MCF 10A (cell line): ENCODE measurements around the gene RDH14. TPM values are rescaled to one million over a fixed set of nuclear protein-coding genes. Genes with fewer than 3 reads are reported as not detected.

Source experiments
- BruUV-seq: library from RNA; stranded (reverse); fragments of 400-500 nt; replicated peaks from 2 replicates; lab custom pipeline; 2021; lab: Mats Ljungman, UMichigan
- CTCF ChIA-PET: fragments of 300-600 bp; sonication (Branson Sonifier 250); formaldehyde crosslinking; extraction: SDS; loops from one replicate; lab custom pipeline; 2021; ENCODE audit warnings: antibody characterized with exemption, inconsistent platforms; lab: Yijun Ruan, JAX
- POLR2A ChIA-PET: fragments of 300-600, 350-650 bp; sonication (Branson Sonifier 250); formaldehyde crosslinking; extraction: SDS; loops from one replicate; lab custom pipeline; 2020; ENCODE audit warnings: antibody characterized with exemption, inconsistent platforms; lab: Yijun Ruan, JAX
- DNase-seq: peaks from one replicate; pipeline ENCODE4 v3.0.0-alpha.2; 2018; ENCODE audit not compliant: unreplicated experiment
- H3K27ac Mint-ChIP-seq: one replicate; pipeline ENCODE4 v1.8.0; 2022; ENCODE audit warnings: mild to moderate bottlenecking, low read depth, mixed read lengths; ENCODE audit not compliant: unreplicated experiment
- H3K27me3 Mint-ChIP-seq: one replicate; pipeline ENCODE4 v1.8.0; 2022; ENCODE audit warnings: mixed read lengths; ENCODE audit not compliant: insufficient read depth, unreplicated experiment
- H3K36me3 Mint-ChIP-seq: one replicate; pipeline ENCODE4 v1.8.0; 2022; ENCODE audit warnings: mild to moderate bottlenecking, moderate library complexity, mixed read lengths; ENCODE audit not compliant: insufficient read depth, unreplicated experiment
- H3K4me1 Mint-ChIP-seq: one replicate; pipeline ENCODE4 v1.8.0; 2022; ENCODE audit warnings: mixed read lengths; ENCODE audit not compliant: insufficient read depth, unreplicated experiment
- H3K4me3 Mint-ChIP-seq: one replicate; pipeline ENCODE4 v1.8.0; 2022; ENCODE audit warnings: mild to moderate bottlenecking, moderate library complexity, mixed read lengths; ENCODE audit not compliant: unreplicated experiment
- H3K9me3 Mint-ChIP-seq: one replicate; pipeline ENCODE4 v1.8.0; 2022; ENCODE audit warnings: mixed read lengths; ENCODE audit not compliant: unreplicated experiment
- intact Hi-C: fragments of 100-400 bp; cut with micrococcal nuclease; formaldehyde crosslinking; loops from 2 replicates; pipeline ENCODE4 v1.14.1; 2022
- total RNA-seq: library from RNA; stranded (reverse); gene quantifications from 2 replicates; pipeline ENCODE4 v1.2.3, GENCODE V29; 2022
- TF ChIP-seq, protein P1 (sequence below): fragments of 200-600 bp; IDR thresholded peaks from one replicate; pipeline ENCODE4 v1.8.0; 2022; ENCODE audit warnings: antibody characterized with exemption, mild to moderate bottlenecking; ENCODE audit not compliant: unreplicated experiment

RDH14 gene
- total RNA-seq, 1 experiment from 2014 or later: 19.2 TPM

DNA sequence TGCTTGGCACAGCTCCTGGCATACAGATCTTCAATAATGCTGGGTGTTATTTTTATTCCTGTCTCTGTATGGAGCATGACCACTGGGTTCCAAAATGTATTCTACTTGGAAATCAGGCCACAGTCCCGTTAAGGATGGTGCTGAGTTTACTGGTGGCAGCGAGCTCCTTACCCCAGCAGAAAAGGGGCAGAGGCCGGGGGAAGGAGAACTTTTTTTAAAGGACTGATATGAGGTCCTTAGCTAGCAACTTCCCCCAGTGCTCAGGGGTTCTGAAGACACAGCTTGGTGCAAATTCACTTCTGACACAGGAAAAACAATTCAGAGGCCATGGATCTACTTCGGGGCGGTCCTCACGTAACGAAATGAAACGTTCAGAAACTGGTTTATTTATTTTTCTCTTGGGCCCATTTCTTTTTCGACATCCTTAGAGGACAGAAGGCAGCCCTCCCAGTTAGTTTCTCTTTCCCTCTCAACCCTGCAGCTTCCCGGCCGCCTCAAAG is 872 bp downstream of the RDH14 start:
- ChIA-PET CTCF (interaction anchor here (0.5 to 2.2 kb wide), 6 partner anchors 34 to 803 kb away, joined by 3 to 8 read pairs (median 4); no protein-coding TSS in a partner anchor), POLR2A (interaction anchor here (0.6 to 3.5 kb wide), 18 partner anchors 8 to 1119 kb away, joined by 3 to 15 read pairs (median 4); partner anchors contain the start of gene NT5C1B)
- intact Hi-C loops: loop anchor here (10.0 kb wide), 1 partner anchor 155 kb away; no protein-coding TSS in a partner anchor
- TF ChIP-seq, protein P1, sequence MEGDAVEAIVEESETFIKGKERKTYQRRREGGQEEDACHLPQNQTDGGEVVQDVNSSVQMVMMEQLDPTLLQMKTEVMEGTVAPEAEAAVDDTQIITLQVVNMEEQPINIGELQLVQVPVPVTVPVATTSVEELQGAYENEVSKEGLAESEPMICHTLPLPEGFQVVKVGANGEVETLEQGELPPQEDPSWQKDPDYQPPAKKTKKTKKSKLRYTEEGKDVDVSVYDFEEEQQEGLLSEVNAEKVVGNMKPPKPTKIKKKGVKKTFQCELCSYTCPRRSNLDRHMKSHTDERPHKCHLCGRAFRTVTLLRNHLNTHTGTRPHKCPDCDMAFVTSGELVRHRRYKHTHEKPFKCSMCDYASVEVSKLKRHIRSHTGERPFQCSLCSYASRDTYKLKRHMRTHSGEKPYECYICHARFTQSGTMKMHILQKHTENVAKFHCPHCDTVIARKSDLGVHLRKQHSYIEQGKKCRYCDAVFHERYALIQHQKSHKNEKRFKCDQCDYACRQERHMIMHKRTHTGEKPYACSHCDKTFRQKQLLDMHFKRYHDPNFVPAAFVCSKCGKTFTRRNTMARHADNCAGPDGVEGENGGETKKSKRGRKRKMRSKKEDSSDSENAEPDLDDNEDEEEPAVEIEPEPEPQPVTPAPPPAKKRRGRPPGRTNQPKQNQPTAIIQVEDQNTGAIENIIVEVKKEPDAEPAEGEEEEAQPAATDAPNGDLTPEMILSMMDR: no peak
- Mint-ChIP-seq H3K4me1 (peaks cover 16% of the 10 kb centered on the region), H3K9me3 (no peaks in the 10 kb centered on the region), H3K27me3 (no peaks in the 10 kb centered on the region), H3K27ac (peak overlapping the region; percentile 94), H3K4me3 (peak overlapping the region; percentile 91), H3K36me3 (peaks cover 17% of the 10 kb centered on the region)
- no peak for DNase-seq
- TSS peak; percentile 49 for BruUV-seq

GRCh38 chr2:18558458-18558857 is 2.0 kb downstream of the RDH14 start:
- DNase-seq: no peak
- H3K9me3 Mint-ChIP-seq: no peaks in the 10 kb centered on the region
- H3K4me1 Mint-ChIP-seq: peaks cover 16% of the 10 kb centered on the region
- H3K27ac Mint-ChIP-seq: peak overlapping the region; percentile 94
- CTCF ChIA-PET: interaction anchor here (0.9 to 1.9 kb wide), 2 partner anchors 9 to 38 kb away, joined by 4 read pairs; no protein-coding TSS in a partner anchor
- no TSS peak for BruUV-seq
- POLR2A ChIA-PET: interaction anchor here (1.0 to 3.5 kb wide), 4 partner anchors 9 to 789 kb away, joined by 3 to 14 read pairs (median 4); no protein-coding TSS in a partner anchor
- H3K27me3 Mint-ChIP-seq: no peaks in the 10 kb centered on the region
- H3K36me3 Mint-ChIP-seq: peaks cover 17% of the 10 kb centered on the region
- TF ChIP-seq, protein P1: no peak
- peak overlapping the region; percentile 91 for H3K4me3 Mint-ChIP-seq
- intact Hi-C loops: no loop called here

GRCh38 chr2:18557121-18557520 is 3.3 kb downstream of the RDH14 start:
- Mint-ChIP-seq H3K36me3 (peaks cover 12% of the 10 kb centered on the region), H3K27me3 (no peaks in the 10 kb centered on the region), H3K27ac (no peak overlapping the region), H3K4me1 (peaks cover 23% of the 10 kb centered on the region), H3K4me3 (no peak overlapping the region), H3K9me3 (no peaks in the 10 kb centered on the region)
- ChIA-PET CTCF (interaction anchor here (0.9 kb wide), 1 partner anchor 37 kb away, joined by 3 read pairs; no protein-coding TSS in a partner anchor), POLR2A (interaction anchor here (0.7 kb wide), 1 partner anchor 16 kb away, joined by 3 read pairs; no protein-coding TSS in a partner anchor)
- BruUV-seq: no TSS peak
- intact Hi-C loops: no loop called here
- TF ChIP-seq, protein P1: no peak
- no peak for DNase-seq

- intact Hi-C loops: no loop called here
- TF ChIP-seq, protein P1: no peak
- H3K27me3 Mint-ChIP-seq: no peaks in the 10 kb centered on the region
- no TSS peak for BruUV-seq
- peaks cover 17% of the 10 kb centered on the region for H3K4me1 Mint-ChIP-seq
- peak overlapping the region; percentile 5 for H3K27ac Mint-ChIP-seq
- POLR2A ChIA-PET: interaction anchor here (0.6 to 1.9 kb wide), 2 partner anchors 8 to 224 kb away, joined by 3 to 8 read pairs; partner anchors contain the start of gene RDH14
- peak; percentile 36 for DNase-seq
- CTCF ChIA-PET: interaction anchor here (0.6 to 1.2 kb wide), 4 partner anchors 32 to 1552 kb away, joined by 3 to 5 read pairs (median 3); no protein-coding TSS in a partner anchor
- H3K36me3 Mint-ChIP-seq: peaks cover 10% of the 10 kb centered on the region
- no peak overlapping the region for H3K4me3 Mint-ChIP-seq
- H3K9me3 Mint-ChIP-seq: no peaks in the 10 kb centered on the region
Measured at GRCh38 chr2:18552351-18553077, 7.9 kb downstream of the RDH14 start.
